ENCODE measurements around the gene TMEM40.

Gene TMEM40

GRCh38 chr3:12722226-12722625 lies 36.8 kb downstream of the TMEM40 start:
- Histone ChIP-seq H3K9me3 (ENCODE audit: insufficient read depth, low read depth, low read length) (no peaks in the 10 kb centered on the region), H3K4me2 (ENCODE audit: low read depth, low read length, poor library complexity, severe bottlenecking) (no peak overlapping the region), H3K4me1 (ENCODE audit: insufficient read depth, low read length, poor library complexity, severe bottlenecking) (peaks cover 3% of the 10 kb centered on the region), H3K36me3 (ENCODE audit: insufficient read depth, low read length) (no peaks in the 10 kb centered on the region), H2AFZ (ENCODE audit: low read length) (no peak overlapping the region), H3K4me3 (ENCODE audit: low read length, poor library complexity, severe bottlenecking) (no peak overlapping the region), H3K27me3 (ENCODE audit: insufficient read depth, low read length, poor library complexity, severe bottlenecking) (no peaks in the 10 kb centered on the region), H4K20me1 (ENCODE audit: insufficient read depth, low read length, poor library complexity, severe bottlenecking) (no peaks in the 10 kb centered on the region), H3K79me2 (ENCODE audit: insufficient read depth, low read length) (no peaks in the 10 kb centered on the region), H3K9ac (ENCODE audit: low read depth, low read length, poor library complexity, severe bottlenecking) (no peak overlapping the region), H3F3A (ENCODE audit: low read depth) (no peaks in the 10 kb centered on the region), H3K9me2 (replicated peaks; ENCODE audit: low read depth, low read length) (no peaks in the 10 kb centered on the region)
- TF ChIP-seq EZH2phosphoT487 (IDR thresholded peaks at IDR 0.05; ENCODE audit: borderline replicate concordance) = no peak
- TF ChIP-seq, protein P1, sequence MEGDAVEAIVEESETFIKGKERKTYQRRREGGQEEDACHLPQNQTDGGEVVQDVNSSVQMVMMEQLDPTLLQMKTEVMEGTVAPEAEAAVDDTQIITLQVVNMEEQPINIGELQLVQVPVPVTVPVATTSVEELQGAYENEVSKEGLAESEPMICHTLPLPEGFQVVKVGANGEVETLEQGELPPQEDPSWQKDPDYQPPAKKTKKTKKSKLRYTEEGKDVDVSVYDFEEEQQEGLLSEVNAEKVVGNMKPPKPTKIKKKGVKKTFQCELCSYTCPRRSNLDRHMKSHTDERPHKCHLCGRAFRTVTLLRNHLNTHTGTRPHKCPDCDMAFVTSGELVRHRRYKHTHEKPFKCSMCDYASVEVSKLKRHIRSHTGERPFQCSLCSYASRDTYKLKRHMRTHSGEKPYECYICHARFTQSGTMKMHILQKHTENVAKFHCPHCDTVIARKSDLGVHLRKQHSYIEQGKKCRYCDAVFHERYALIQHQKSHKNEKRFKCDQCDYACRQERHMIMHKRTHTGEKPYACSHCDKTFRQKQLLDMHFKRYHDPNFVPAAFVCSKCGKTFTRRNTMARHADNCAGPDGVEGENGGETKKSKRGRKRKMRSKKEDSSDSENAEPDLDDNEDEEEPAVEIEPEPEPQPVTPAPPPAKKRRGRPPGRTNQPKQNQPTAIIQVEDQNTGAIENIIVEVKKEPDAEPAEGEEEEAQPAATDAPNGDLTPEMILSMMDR (conservative IDR thresholded peaks at IDR 0.05; ENCODE audit: low read length) = no peak

GRCh38 chr3:12719984-12720898 lies 38.8 kb downstream of the TMEM40 start:
- TF ChIP-seq, protein P1 (conservative IDR thresholded peaks at IDR 0.05; ENCODE audit: low read length) = peak; percentile 95
- TF ChIP-seq EZH2phosphoT487 (IDR thresholded peaks at IDR 0.05; ENCODE audit: borderline replicate concordance) = no peak
- H3K27me3 ChIP-seq (ENCODE audit: insufficient read depth, low read length, poor library complexity, severe bottlenecking) = no peaks in the 10 kb centered on the region
- no peak overlapping the region for H3K4me3 ChIP-seq (ENCODE audit: low read length, poor library complexity, severe bottlenecking)
- no peaks in the 10 kb centered on the region for H3K36me3 ChIP-seq (ENCODE audit: insufficient read depth, low read length)
- H3K79me2 ChIP-seq (ENCODE audit: insufficient read depth, low read length) = no peaks in the 10 kb centered on the region
- no peaks in the 10 kb centered on the region for H3K9me3 ChIP-seq (ENCODE audit: insufficient read depth, low read depth, low read length)
- H3K9ac ChIP-seq (ENCODE audit: low read depth, low read length, poor library complexity, severe bottlenecking) = no peak overlapping the region
- H4K20me1 ChIP-seq (ENCODE audit: insufficient read depth, low read length, poor library complexity, severe bottlenecking) = no peaks in the 10 kb centered on the region
- no peak overlapping the region for H3K4me2 ChIP-seq (ENCODE audit: low read depth, low read length, poor library complexity, severe bottlenecking)
- no peaks in the 10 kb centered on the region for H3F3A ChIP-seq (ENCODE audit: low read depth)
- H3K9me2 ChIP-seq (replicated peaks; ENCODE audit: low read depth, low read length) = no peaks in the 10 kb centered on the region
- peak overlapping the region; percentile 78; the same call in 1 of the 2 replicates for H2AFZ ChIP-seq (ENCODE audit: low read length)
- H3K4me1 ChIP-seq (ENCODE audit: insufficient read depth, low read length, poor library complexity, severe bottlenecking) = peaks cover 3% of the 10 kb centered on the region

GRCh38 chr3:12719541-12719940 lies 39.5 kb downstream of the TMEM40 start:
- Histone ChIP-seq H2AFZ (ENCODE audit: low read length) (no peak overlapping the region), H3K9me3 (ENCODE audit: insufficient read depth, low read depth, low read length) (no peaks in the 10 kb centered on the region), H3K4me1 (ENCODE audit: insufficient read depth, low read length, poor library complexity, severe bottlenecking) (peaks cover 3% of the 10 kb centered on the region), H3K4me3 (ENCODE audit: low read length, poor library complexity, severe bottlenecking) (no peak overlapping the region), H4K20me1 (ENCODE audit: insufficient read depth, low read length, poor library complexity, severe bottlenecking) (no peaks in the 10 kb centered on the region), H3K79me2 (ENCODE audit: insufficient read depth, low read length) (no peaks in the 10 kb centered on the region), H3F3A (ENCODE audit: low read depth) (no peaks in the 10 kb centered on the region), H3K9me2 (replicated peaks; ENCODE audit: low read depth, low read length) (no peaks in the 10 kb centered on the region), H3K27me3 (ENCODE audit: insufficient read depth, low read length, poor library complexity, severe bottlenecking) (no peaks in the 10 kb centered on the region), H3K4me2 (ENCODE audit: low read depth, low read length, poor library complexity, severe bottlenecking) (no peak overlapping the region), H3K9ac (ENCODE audit: low read depth, low read length, poor library complexity, severe bottlenecking) (no peak overlapping the region), H3K36me3 (ENCODE audit: insufficient read depth, low read length) (no peaks in the 10 kb centered on the region)
- no peak for TF ChIP-seq EZH2phosphoT487 (IDR thresholded peaks at IDR 0.05; ENCODE audit: borderline replicate concordance)
- TF ChIP-seq, protein P1 (conservative IDR thresholded peaks at IDR 0.05; ENCODE audit: low read length) = no peak
